ENCODE measurements around the gene LMO7. TPM values are rescaled to one million over a fixed set of nuclear protein-coding genes. Genes with fewer than 3 reads are reported as not detected.
A peak's percentile ranks its signal among the peaks of the same experiment; 100 is the strongest.

The LMO7 gene
- total RNA-seq, 2 experiments from 2014 or later: 12.2 to 15.3 TPM

GRCh38 chr13:75752826-75753225 is 116.7 kb downstream of the LMO7 start:
- DNase-seq (no peak), ATAC-seq (no peak)
- Mint-ChIP-seq H3K4me3 (no peak overlapping the region), H3K4me1 (ENCODE audit: low read depth) (peaks cover 23% of the 10 kb centered on the region), H3K27me3 (no peaks in the 10 kb centered on the region), H3K36me3 (ENCODE audit: low read depth) (peaks cover 10% of the 10 kb centered on the region), H3K27ac (no peak overlapping the region), H3K9me3 (peaks cover 11% of the 10 kb centered on the region)
- POLR2A ChIA-PET: no interaction called here
- CTCF ChIA-PET: no interaction called here
- no peak for TF ChIP-seq CTCF (IDR thresholded peaks at IDR 0.05)
- intact Hi-C loops (cut with micrococcal nuclease): no loop called here

GRCh38 chr13:75754936-75755335 is 118.8 kb downstream of the LMO7 start:
- no peak overlapping the region for H3K4me3 Mint-ChIP-seq
- DNase-seq (no peak), ATAC-seq (no peak)
- CTCF ChIA-PET: no interaction called here
- H3K27me3 Mint-ChIP-seq: no peaks in the 10 kb centered on the region
- H3K4me1 Mint-ChIP-seq (ENCODE audit: low read depth): peaks cover 32% of the 10 kb centered on the region
- intact Hi-C loops (cut with micrococcal nuclease): no loop called here
- no peak for TF ChIP-seq CTCF (IDR thresholded peaks at IDR 0.05)
- peaks cover 14% of the 10 kb centered on the region for H3K9me3 Mint-ChIP-seq
- peaks cover 10% of the 10 kb centered on the region for H3K36me3 Mint-ChIP-seq (ENCODE audit: low read depth)
- POLR2A ChIA-PET: no interaction called here
- no peak overlapping the region for H3K27ac Mint-ChIP-seq

- Mint-ChIP-seq H3K27ac (no peak overlapping the region), H3K9me3 (peaks cover 14% of the 10 kb centered on the region), H3K4me3 (no peak overlapping the region), H3K36me3 (ENCODE audit: low read depth) (peaks cover 10% of the 10 kb centered on the region), H3K27me3 (no peaks in the 10 kb centered on the region), H3K4me1 (ENCODE audit: low read depth) (peaks cover 50% of the 10 kb centered on the region)
- POLR2A ChIA-PET: no interaction called here
- CTCF ChIA-PET: interaction anchor here (1.0 to 4.8 kb wide), 3 partner anchors 59 to 112 kb away, joined by 3 to 23 read pairs (median 10); no protein-coding TSS in a partner anchor
- ATAC-seq (no peak), DNase-seq (no peak)
- no peak for TF ChIP-seq CTCF (IDR thresholded peaks at IDR 0.05)
- intact Hi-C loops (cut with micrococcal nuclease): no loop called here
Observed at GRCh38 chr13:75757336-75757735, 121.2 kb downstream of the LMO7 start.

GRCh38 chr13:75759531-75759930 is 123.4 kb downstream of the LMO7 start:
- H3K27me3 Mint-ChIP-seq: no peaks in the 10 kb centered on the region
- ChIA-PET POLR2A (interaction anchor here (1.4 to 1.9 kb wide), 2 partner anchors 43 to 55 kb away, joined by 3 to 5 read pairs; no protein-coding TSS in a partner anchor), CTCF (interaction anchor here (2.0 to 6.3 kb wide), 4 partner anchors 41 to 110 kb away, joined by 6 to 45 read pairs (median 15); no protein-coding TSS in a partner anchor)
- peaks cover 2% of the 10 kb centered on the region for H3K9me3 Mint-ChIP-seq
- peaks cover 68% of the 10 kb centered on the region for H3K4me1 Mint-ChIP-seq (ENCODE audit: low read depth)
- H3K4me3 Mint-ChIP-seq: no peak overlapping the region
- H3K36me3 Mint-ChIP-seq (ENCODE audit: low read depth): peaks cover 6% of the 10 kb centered on the region
- no peak overlapping the region for H3K27ac Mint-ChIP-seq
- no peak for DNase-seq
- no peak for TF ChIP-seq CTCF (IDR thresholded peaks at IDR 0.05)
- no peak for ATAC-seq
- intact Hi-C loops (cut with micrococcal nuclease): no loop called here

GRCh38 chr13:75760131-75761021 is 124.2 kb downstream of the LMO7 start:
- intact Hi-C loops (cut with micrococcal nuclease): loop anchor here (2.0 to 10.0 kb wide), 3 partner anchors 40 to 446 kb away; no protein-coding TSS in a partner anchor
- ATAC-seq (peak; percentile 67), DNase-seq (peak; percentile 30)
- ChIA-PET CTCF (interaction anchor here (0.7 to 6.3 kb wide), 11 partner anchors 12 to 116 kb away, joined by 3 to 45 read pairs (median 5); no protein-coding TSS in a partner anchor), POLR2A (interaction anchor here (1.2 to 1.9 kb wide), 4 partner anchors 28 to 56 kb away, joined by 3 to 5 read pairs (median 4); no protein-coding TSS in a partner anchor)
- peak overlapping the region; percentile 67 for H3K4me3 Mint-ChIP-seq
- H3K4me1 Mint-ChIP-seq (ENCODE audit: low read depth): peaks cover 70% of the 10 kb centered on the region
- peaks cover 8% of the 10 kb centered on the region for H3K36me3 Mint-ChIP-seq (ENCODE audit: low read depth)
- peak; percentile 46 for TF ChIP-seq CTCF (IDR thresholded peaks at IDR 0.05)
- H3K9me3 Mint-ChIP-seq: peaks cover 2% of the 10 kb centered on the region
- peak overlapping the region; percentile 82 for H3K27ac Mint-ChIP-seq
- H3K27me3 Mint-ChIP-seq: no peaks in the 10 kb centered on the region

Data from activated CD8-positive, alpha-beta T cell treated with anti-CD3 and anti-CD28 coated beads for 36 hours (primary cell).